A549 (cell line): ENCODE results near the gene MAP3K14. TPM values are rescaled to one million over a fixed set of nuclear protein-coding genes. Genes with fewer than 3 reads are reported as not detected.
A peak's percentile ranks its signal among the peaks of the same experiment; 100 is the strongest.

Experiments used
- ATAC-seq, 2 experiments: fragments of 200-7000 bp in 1 of 2; fragments of >200 bp in 1 of 2; cut with Nextera tagmentation in 1 of 2; cut with Tn5 transposase in 1 of 2; 3 replicates each; pipeline versions ENCODE4 v1.8.0 to v1.9.1; 2018 to 2020; ENCODE audit warnings: mild to moderate bottlenecking in 1 of 2, moderate library complexity in 1 of 2
- CTCF ChIA-PET: fragments of 300-600 bp; sonication (Branson Sonifier 250); formaldehyde crosslinking; extraction: SDS; loops from one replicate; lab custom pipeline; 2021; ENCODE audit warnings: antibody characterized with exemption, inconsistent platforms; lab: Yijun Ruan, JAX
- POLR2A ChIA-PET: fragments of 350-600 bp; formaldehyde crosslinking; extraction: SDS; loops from one replicate; lab custom pipeline; 2021; ENCODE audit warnings: antibody characterized with exemption, inconsistent platforms; lab: Yijun Ruan, JAX
- DNase-seq, 2 experiments: peaks; one replicate each; pipeline versions ENCODE4 v3.0.0 to v3.0.0-alpha.2; 2011 to 2016; ENCODE audit warnings: low read depth in 1 of 2, low spot score in 1 of 2
- FAIRE-seq: peaks from 2 replicates; lab custom pipeline; 2011; peaks lifted over from hg19 to GRCh38; lab: Jason Lieb, UNC
- H3K27ac ChIP-seq, 2 experiments: fragments of >200 bp; sonication (Bioruptor Twin); formaldehyde crosslinking; 3 replicates each; pipeline ENCODE4 v1.5.1; 2016 to 2017
- H3K4me1 ChIP-seq: fragments of >200 bp; sonication (Bioruptor Twin); formaldehyde crosslinking; 3 replicates; pipeline ENCODE4 v1.6.1; 2016
- H3K4me2 ChIP-seq: fragments of >200 bp; sonication (Bioruptor Twin); formaldehyde crosslinking; 3 replicates; pipeline ENCODE4 v1.6.1; 2016
- H3K4me3 ChIP-seq: fragments of >200 bp; sonication (Bioruptor Twin); formaldehyde crosslinking; 3 replicates; pipeline ENCODE4 v1.5.1; 2016
- H3K9me3 ChIP-seq: fragments of >200 bp; sonication (Bioruptor Twin); formaldehyde crosslinking; 3 replicates; pipeline ENCODE4 v1.6.1; 2016
- BHLHE40 ChIP-seq: IDR thresholded peaks from 2 replicates; pipeline ENCODE4 v1.6.1; 2012; ENCODE audit warnings: low read depth, low read length, inconsistent platforms
- CBX2 ChIP-seq: fragments of 200-600 bp; sonication (generic); IDR thresholded peaks from 2 replicates; pipeline ENCODE4 v1.6.1; 2016; ENCODE audit warnings: low read depth, mild to moderate bottlenecking, borderline replicate concordance
- CHD2 ChIP-seq: fragments of 150-350 bp; IDR thresholded peaks from 2 replicates; pipeline ENCODE4 v1.6.1; 2014; ENCODE audit warnings: low read length; ENCODE audit not compliant: partially characterized antibody
- EHF ChIP-seq: fragments of 250-450 bp; sonication (Bioruptor Pico); IDR thresholded peaks from 2 replicates; pipeline ENCODE4 v1.5.0; 2020; ENCODE audit warnings: mild to moderate bottlenecking
- GATA3 ChIP-seq: IDR thresholded peaks from 2 replicates; pipeline ENCODE4 v1.6.1; 2012; ENCODE audit warnings: borderline replicate concordance
- HEYL ChIP-seq: fragments of 250-450 bp; sonication (Bioruptor Pico); IDR thresholded peaks from 2 replicates; pipeline ENCODE4 v1.8.0; 2021; ENCODE audit warnings: mild to moderate bottlenecking, moderate library complexity
- HOXA7 ChIP-seq: fragments of 250-450 bp; sonication (Bioruptor Pico); IDR thresholded peaks from 2 replicates; pipeline ENCODE4 v1.5.0; 2020; ENCODE audit warnings: mild to moderate bottlenecking, moderate library complexity
- HOXB13 ChIP-seq: fragments of 250-450 bp; sonication (Bioruptor Pico); IDR thresholded peaks from 2 replicates; pipeline ENCODE4 v1.5.0; 2020; ENCODE audit warnings: low read depth, mild to moderate bottlenecking, moderate library complexity
- KDM1A ChIP-seq: fragments of 200-600 bp; sonication (generic); IDR thresholded peaks from 2 replicates; pipeline ENCODE4 v1.6.1; 2016; ENCODE audit warnings: low read depth, mild to moderate bottlenecking
- MAFK ChIP-seq: fragments of 450-650 bp; IDR thresholded peaks from 2 replicates; pipeline ENCODE4 v1.6.1; 2014; ENCODE audit not compliant: partially characterized antibody
- MAZ ChIP-seq: fragments of 150-350 bp; IDR thresholded peaks from 2 replicates; pipeline ENCODE4 v1.6.1; 2014; ENCODE audit warnings: antibody characterized with exemption, low read depth, low read length, borderline replicate concordance
- MYC ChIP-seq: IDR thresholded peaks from 2 replicates; pipeline ENCODE4 v1.6.1; 2012; ENCODE audit warnings: mild to moderate bottlenecking, inconsistent platforms, low read length, improper control_type of control experiment, borderline replicate concordance
- NFE2L2 ChIP-seq: fragments of 150-350 bp; conservative IDR thresholded peaks from 2 replicates; pipeline ENCODE4 v1.6.1; 2014; ENCODE audit warnings: low read length
- NPAS2 ChIP-seq: fragments of 250-450 bp; sonication (Bioruptor Pico); IDR thresholded peaks from 2 replicates; pipeline ENCODE4 v1.8.0; 2022; ENCODE audit warnings: mild to moderate bottlenecking, moderate library complexity, borderline replicate concordance
- PHF8 ChIP-seq: fragments of 200-600 bp; sonication (generic); IDR thresholded peaks from 2 replicates; pipeline ENCODE4 v1.6.1; 2016; ENCODE audit warnings: low read depth, mild to moderate bottlenecking, antibody characterized with exemption, moderate library complexity, borderline replicate concordance
- POLR2AphosphoS2 ChIP-seq: conservative IDR thresholded peaks from 2 replicates; pipeline ENCODE4 v1.6.1; 2012; ENCODE audit warnings: low read length, improper control_type of control experiment, inconsistent platforms
- SREBF2 ChIP-seq: fragments of 450-650 bp; IDR thresholded peaks from 2 replicates; pipeline ENCODE4 v1.6.1; 2014; ENCODE audit warnings: mild to moderate bottlenecking, moderate library complexity
- ZFP36 ChIP-seq: fragments of 450-650 bp; IDR thresholded peaks from 2 replicates; pipeline ENCODE4 v1.6.1; 2014; ENCODE audit warnings: borderline replicate concordance; ENCODE audit not compliant: partially characterized antibody
- ZSCAN20 ChIP-seq: fragments of 250-450 bp; sonication (Bioruptor Pico); IDR thresholded peaks from 2 replicates; pipeline ENCODE4 v1.8.0; 2022; ENCODE audit warnings: mild to moderate bottlenecking, moderate library complexity
- WGBS: methylation state at CpG from one replicate; pipeline ENCODE4 v1.1.6; 2017; ENCODE audit errors: missing lambda C conversion rate; 5-methylcytosine and 5-hydroxymethylcytosine counted together
- polyA plus RNA-seq, 4 experiments: library from polyadenylated mRNA; depleted of rRNA in 3 of 4; stranded (reverse); fragments of >200 nt; fragmentation: RNase III in 1 of 4; extraction: RNeasy Plus Mini Kit Qiagen cat#74134 plus additional on column Dnase treatment in 1 of 4; gene quantifications; 2 replicates in 3 of 4; 3 replicates in 1 of 4; pipeline ENCODE4 v1.2.3, GENCODE V29; 2011 to 2017
- TF ChIP-seq, protein P1 (sequence below): fragments of 250-450 bp; sonication (Bioruptor Pico); IDR thresholded peaks from 2 replicates; pipeline ENCODE4 v1.5.0; 2021; ENCODE audit warnings: mild to moderate bottlenecking, moderate library complexity, borderline replicate concordance
- TF ChIP-seq, protein P2 (sequence below): fragments of >200 bp; sonication (Bioruptor Twin); formaldehyde crosslinking; IDR thresholded peaks from 2 replicates; pipeline ENCODE4 v1.6.1; 2016
- TF ChIP-seq, protein P3 (sequence below): IDR thresholded peaks from 2 replicates; pipeline ENCODE4 v1.6.1; 2012
- TF ChIP-seq, protein P4 (sequence below): fragments of >200 bp; sonication (Bioruptor Twin); formaldehyde crosslinking; IDR thresholded peaks from 3 replicates; pipeline ENCODE4 v1.6.1; 2016
- TF ChIP-seq, protein P5 (sequence below): IDR thresholded peaks from 2 replicates; pipeline ENCODE4 v1.6.1; 2012
- TF ChIP-seq, protein P6 (sequence below): fragments of 250-450 bp; sonication (Bioruptor Pico); IDR thresholded peaks from 2 replicates; pipeline ENCODE4 v1.5.0; 2020; ENCODE audit warnings: low read depth, mild to moderate bottlenecking, moderate library complexity

MAP3K14 gene
- polyA plus RNA-seq, 2 of the 4 experiments (the other 2 are of a cell fraction) = 9.1 to 34.5 TPM

DNA sequence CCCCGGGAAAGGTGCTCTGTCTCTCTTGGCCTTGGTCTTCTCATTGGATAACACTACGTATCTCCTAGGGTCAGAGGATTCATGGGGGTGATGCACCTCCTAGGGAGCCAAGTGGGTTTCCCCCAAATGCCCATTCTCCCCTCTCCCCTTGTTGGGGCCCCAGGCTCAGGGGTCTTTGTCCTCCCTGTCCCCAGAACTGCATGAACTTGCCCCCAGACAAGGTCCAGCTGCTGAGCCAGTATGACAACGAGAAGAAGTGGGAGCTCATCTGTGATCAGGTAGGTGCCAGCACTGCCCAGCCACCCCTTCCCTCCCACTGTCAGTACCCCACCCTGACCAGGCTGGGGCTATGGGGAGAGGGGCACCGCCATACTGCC, 86.4 kb downstream of the MAP3K14 start:
- ATAC-seq (no peak), FAIRE-seq (no peak), DNase-seq (no peak)
- H3K4me3 ChIP-seq = no peak overlapping the region
- ChIA-PET POLR2A (interaction anchor here (1.3 to 2.4 kb wide), 7 partner anchors 11 to 95 kb away, joined by 3 to 26 read pairs (median 5); partner anchors contain the start of genes ACBD4, HEXIM1 and HEXIM2), CTCF (interaction anchor here (0.8 to 52.3 kb wide), 19 partner anchors 4 to 602 kb away, joined by 3 to 2147 read pairs (median 5); partner anchors contain the start of genes ACBD4, FMNL1, HEXIM1 and HEXIM2)
- TF ChIP-seq HOXB13 (CRISPR knock-in tag) (no peak), ZFP36 (no peak), POLR2AphosphoS2 (no peak), EHF (CRISPR knock-in tag) (no peak)
- TF ChIP-seq, protein P1, sequence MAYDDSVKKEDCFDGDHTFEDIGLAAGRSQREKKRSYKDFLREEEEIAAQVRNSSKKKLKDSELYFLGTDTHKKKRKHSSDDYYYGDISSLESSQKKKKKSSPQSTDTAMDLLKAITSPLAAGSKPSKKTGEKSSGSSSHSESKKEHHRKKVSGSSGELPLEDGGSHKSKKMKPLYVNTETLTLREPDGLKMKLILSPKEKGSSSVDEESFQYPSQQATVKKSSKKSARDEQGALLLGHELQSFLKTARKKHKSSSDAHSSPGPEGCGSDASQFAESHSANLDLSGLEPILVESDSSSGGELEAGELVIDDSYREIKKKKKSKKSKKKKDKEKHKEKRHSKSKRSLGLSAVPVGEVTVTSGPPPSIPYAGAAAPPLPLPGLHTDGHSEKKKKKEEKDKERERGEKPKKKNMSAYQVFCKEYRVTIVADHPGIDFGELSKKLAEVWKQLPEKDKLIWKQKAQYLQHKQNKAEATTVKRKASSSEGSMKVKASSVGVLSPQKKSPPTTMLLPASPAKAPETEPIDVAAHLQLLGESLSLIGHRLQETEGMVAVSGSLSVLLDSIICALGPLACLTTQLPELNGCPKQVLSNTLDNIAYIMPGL = no peak
- peaks cover 81% of the 10 kb centered on the region for H3K4me1 ChIP-seq
- WGBS = 43% methylated on average over 4 of the region's 4 CpGs
- peak overlapping the region; percentile 97 for H3K27ac ChIP-seq
- H3K4me2 ChIP-seq = peak overlapping the region; percentile 92
- H3K9me3 ChIP-seq = no peaks in the 10 kb centered on the region

DNA sequence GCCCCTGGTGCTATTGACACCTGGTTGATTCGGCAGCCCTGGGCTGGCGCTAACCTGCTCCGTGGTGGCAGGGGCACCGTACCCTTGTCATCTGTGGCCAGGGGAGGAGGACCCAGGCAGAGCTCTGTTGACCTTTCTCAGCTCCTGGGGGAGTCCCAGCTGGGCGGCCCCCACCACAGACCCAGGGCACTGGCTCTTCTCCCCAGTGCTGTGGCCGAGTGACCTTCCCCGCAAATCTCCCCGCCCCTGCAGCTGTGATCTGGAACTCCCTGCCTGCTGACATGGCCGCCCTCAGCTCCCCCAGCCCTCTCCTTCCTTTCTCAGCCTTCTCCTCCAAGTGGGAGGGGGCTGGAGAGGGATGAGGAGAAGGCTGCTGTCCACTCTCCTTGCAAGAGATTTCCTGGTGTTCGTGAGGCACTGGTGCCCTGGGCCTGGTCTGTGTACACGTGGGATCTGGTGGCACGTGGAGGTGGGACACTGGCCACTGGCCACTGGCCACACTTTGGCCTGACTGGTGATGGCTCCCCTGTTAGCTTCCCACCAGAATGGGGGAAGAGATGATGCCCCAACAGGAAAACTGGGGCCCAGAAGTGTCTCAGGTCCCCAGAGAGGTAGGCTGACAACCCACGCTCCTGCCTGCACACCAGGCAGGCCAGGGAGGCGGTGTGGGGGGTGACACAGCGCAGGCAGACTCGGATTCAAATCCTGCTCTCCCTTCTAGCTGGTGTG, 87.0 kb downstream of the MAP3K14 start:
- H3K4me1 ChIP-seq = peaks cover 81% of the 10 kb centered on the region
- no peak for FAIRE-seq
- no peak for DNase-seq
- ChIA-PET CTCF (interaction anchor here (0.6 to 52.3 kb wide), 13 partner anchors 3 to 602 kb away, joined by 3 to 2147 read pairs (median 28); partner anchors contain the start of genes ACBD4, FMNL1, HEXIM1 and HEXIM2), POLR2A (interaction anchor here (0.9 to 2.4 kb wide), 11 partner anchors 11 to 157 kb away, joined by 3 to 37 read pairs (median 5); partner anchors contain the start of genes ACBD4, HEXIM1, HEXIM2 and MAP3K14)
- H3K4me2 ChIP-seq = peak overlapping the region; percentile 92
- WGBS = 72% methylated on average over 14 of the region's 16 CpGs
- no peak for ATAC-seq
- H3K9me3 ChIP-seq = no peaks in the 10 kb centered on the region
- H3K4me3 ChIP-seq = peak overlapping the region; percentile 9; the same call in 1 of the 3 replicates
- TF ChIP-seq NFE2L2 (no peak), HEYL (CRISPR knock-in tag) (no peak), KDM1A (peak; percentile 59; the same call in 1 of the 2 replicates)
- H3K27ac ChIP-seq = peak overlapping the region; percentile 97

DNA sequence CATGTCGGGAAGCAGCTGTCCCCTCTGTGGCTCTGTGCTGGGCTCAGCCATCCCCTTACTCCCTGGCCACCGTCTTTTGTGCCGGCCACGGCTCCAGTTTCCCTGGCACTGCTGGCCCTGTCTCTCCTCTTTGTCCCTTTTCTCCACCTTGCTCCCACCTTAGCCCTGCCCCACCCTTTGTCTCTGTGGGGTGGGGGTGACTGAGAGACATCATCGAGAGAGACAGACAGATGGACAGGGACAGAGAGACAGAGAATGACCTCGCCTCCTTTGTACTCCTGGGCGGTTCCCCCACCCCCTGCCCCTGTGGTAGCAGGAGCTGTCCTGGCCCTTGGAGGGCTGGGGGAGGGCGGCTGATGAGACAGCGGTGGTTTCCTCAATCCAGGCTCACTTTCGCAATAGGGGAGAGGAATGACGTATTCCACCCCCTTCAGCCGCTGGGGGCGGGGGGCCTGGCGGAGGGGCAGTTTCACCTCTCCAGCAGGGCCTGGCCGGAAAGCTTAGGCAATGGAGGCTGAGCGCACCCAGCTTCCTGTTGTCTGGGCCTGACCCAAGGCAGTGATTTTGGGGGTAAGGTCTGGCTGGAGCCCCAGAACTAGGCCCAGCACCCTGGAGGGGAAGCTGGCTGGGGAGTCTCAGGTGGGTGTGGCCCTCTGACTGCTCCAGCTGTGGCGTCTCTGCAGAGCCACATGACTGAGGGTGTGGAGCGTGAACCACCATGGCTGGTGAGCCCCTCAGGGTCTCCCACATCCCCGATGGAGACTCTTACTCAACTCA, 87.9 kb downstream of the MAP3K14 start:
- peak overlapping the region; percentile 92 for H3K4me2 ChIP-seq
- H3K4me3 ChIP-seq = peak overlapping the region; percentile 9; the same call in 1 of the 3 replicates
- H3K4me1 ChIP-seq = peaks cover 85% of the 10 kb centered on the region
- POLR2A ChIA-PET = interaction anchor here (0.6 to 2.4 kb wide), 11 partner anchors 10 to 158 kb away, joined by 3 to 37 read pairs (median 5); partner anchors contain the start of genes ACBD4, HEXIM1 and MAP3K14
- WGBS = 5% methylated on average over 19 of the region's 19 CpGs
- FAIRE-seq = peak; percentile 90
- DNase-seq = peak; percentile 96 to 99
- H3K9me3 ChIP-seq = no peaks in the 10 kb centered on the region
- peak; percentile 63 to 77 for ATAC-seq
- H3K27ac ChIP-seq = peak overlapping the region; percentile 97
- CTCF ChIA-PET = interaction anchor here (1.0 to 52.3 kb wide), 13 partner anchors 2 to 197 kb away, joined by 3 to 2147 read pairs (median 28); partner anchors contain the start of genes ACBD4, FMNL1, HEXIM1 and HEXIM2
- TF ChIP-seq, protein P2, sequence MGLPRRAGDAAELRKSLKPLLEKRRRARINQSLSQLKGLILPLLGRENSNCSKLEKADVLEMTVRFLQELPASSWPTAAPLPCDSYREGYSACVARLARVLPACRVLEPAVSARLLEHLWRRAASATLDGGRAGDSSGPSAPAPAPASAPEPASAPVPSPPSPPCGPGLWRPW = peak; percentile 93
- TF ChIP-seq ZSCAN20 (CRISPR knock-in tag) = peak; percentile 36; the same call in 1 of the 2 replicates
- TF ChIP-seq CBX2 = no peak
- TF ChIP-seq GATA3 = peak; percentile 92
- peak; percentile 96; the same call in 1 of the 2 replicates for TF ChIP-seq MAZ
- TF ChIP-seq PHF8 = no peak
- TF ChIP-seq HOXA7 = no peak
- no peak for TF ChIP-seq SREBF2
- TF ChIP-seq, protein P3, sequence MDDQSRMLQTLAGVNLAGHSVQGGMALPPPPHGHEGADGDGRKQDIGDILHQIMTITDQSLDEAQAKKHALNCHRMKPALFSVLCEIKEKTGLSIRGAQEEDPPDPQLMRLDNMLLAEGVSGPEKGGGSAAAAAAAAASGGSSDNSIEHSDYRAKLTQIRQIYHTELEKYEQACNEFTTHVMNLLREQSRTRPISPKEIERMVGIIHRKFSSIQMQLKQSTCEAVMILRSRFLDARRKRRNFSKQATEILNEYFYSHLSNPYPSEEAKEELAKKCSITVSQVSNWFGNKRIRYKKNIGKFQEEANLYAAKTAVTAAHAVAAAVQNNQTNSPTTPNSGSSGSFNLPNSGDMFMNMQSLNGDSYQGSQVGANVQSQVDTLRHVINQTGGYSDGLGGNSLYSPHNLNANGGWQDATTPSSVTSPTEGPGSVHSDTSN = peak; percentile 78
- TF ChIP-seq, protein P4, sequence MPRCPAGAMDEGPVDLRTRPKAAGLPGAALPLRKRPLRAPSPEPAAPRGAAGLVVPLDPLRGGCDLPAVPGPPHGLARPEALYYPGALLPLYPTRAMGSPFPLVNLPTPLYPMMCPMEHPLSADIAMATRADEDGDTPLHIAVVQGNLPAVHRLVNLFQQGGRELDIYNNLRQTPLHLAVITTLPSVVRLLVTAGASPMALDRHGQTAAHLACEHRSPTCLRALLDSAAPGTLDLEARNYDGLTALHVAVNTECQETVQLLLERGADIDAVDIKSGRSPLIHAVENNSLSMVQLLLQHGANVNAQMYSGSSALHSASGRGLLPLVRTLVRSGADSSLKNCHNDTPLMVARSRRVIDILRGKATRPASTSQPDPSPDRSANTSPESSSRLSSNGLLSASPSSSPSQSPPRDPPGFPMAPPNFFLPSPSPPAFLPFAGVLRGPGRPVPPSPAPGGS = peak; percentile 84; the same call in 2 of the 3 replicates
- TF ChIP-seq MYC = no peak
- TF ChIP-seq NPAS2 (CRISPR knock-in tag) = no peak
- TF ChIP-seq HOXB13 (CRISPR knock-in tag) = peak; percentile 88
- no peak for TF ChIP-seq ZFP36
- no peak for TF ChIP-seq MAFK
- TF ChIP-seq, protein P5, sequence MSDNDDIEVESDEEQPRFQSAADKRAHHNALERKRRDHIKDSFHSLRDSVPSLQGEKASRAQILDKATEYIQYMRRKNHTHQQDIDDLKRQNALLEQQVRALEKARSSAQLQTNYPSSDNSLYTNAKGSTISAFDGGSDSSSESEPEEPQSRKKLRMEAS = peak; percentile 92
- TF ChIP-seq CHD2 = peak; percentile 61
- no peak for TF ChIP-seq BHLHE40
- TF ChIP-seq, protein P6, sequence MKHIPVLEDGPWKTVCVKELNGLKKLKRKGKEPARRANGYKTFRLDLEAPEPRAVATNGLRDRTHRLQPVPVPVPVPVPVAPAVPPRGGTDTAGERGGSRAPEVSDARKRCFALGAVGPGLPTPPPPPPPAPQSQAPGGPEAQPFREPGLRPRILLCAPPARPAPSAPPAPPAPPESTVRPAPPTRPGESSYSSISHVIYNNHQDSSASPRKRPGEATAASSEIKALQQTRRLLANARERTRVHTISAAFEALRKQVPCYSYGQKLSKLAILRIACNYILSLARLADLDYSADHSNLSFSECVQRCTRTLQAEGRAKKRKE (CRISPR knock-in tag) = no peak
